Activated T-cell treated with anti-CD3 and anti-CD28 coated beads for 48 hours (primary cell): ENCODE measurements around the gene NUP62.
"Not testable (repeated sequence)": the region's sequence is repeated elsewhere in the genome, so short reads cannot be mapped to it uniquely, and the experiment has no call there.

Source experiments
- DNase-seq: peaks from one replicate; pipeline ENCODE4 v3.0.0-alpha.2; 2020; ENCODE audit warnings: low read depth

The NUP62 gene

DNA sequence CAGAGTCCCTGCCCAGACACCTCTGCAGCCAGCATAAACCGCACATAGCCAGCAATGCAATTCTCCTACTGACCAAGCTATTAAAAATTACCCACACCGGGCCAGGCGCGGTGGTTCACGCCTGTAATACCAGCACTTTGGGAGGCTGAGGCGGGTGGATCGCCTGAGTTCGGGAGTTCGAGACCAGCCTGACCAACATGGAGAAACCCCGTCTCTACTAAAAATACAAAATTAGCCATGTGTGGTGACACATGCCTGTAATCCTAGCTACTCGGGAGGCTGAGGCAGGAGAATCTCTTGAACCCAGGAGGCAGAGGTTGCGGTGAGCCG lies 4.5 kb downstream of the NUP62 start:
- not testable (repeated sequence) for DNase-seq

- DNase-seq, result no peak
Measured at GRCh38 chr19:49924004-49924880, 5.1 kb downstream of the NUP62 start.

GRCh38 chr19:49923055-49924003 lies 6.0 kb downstream of the NUP62 start:
- no peak for DNase-seq

GRCh38 chr19:49921871-49922795 lies 7.2 kb downstream of the NUP62 start:
- no peak for DNase-seq

DNA sequence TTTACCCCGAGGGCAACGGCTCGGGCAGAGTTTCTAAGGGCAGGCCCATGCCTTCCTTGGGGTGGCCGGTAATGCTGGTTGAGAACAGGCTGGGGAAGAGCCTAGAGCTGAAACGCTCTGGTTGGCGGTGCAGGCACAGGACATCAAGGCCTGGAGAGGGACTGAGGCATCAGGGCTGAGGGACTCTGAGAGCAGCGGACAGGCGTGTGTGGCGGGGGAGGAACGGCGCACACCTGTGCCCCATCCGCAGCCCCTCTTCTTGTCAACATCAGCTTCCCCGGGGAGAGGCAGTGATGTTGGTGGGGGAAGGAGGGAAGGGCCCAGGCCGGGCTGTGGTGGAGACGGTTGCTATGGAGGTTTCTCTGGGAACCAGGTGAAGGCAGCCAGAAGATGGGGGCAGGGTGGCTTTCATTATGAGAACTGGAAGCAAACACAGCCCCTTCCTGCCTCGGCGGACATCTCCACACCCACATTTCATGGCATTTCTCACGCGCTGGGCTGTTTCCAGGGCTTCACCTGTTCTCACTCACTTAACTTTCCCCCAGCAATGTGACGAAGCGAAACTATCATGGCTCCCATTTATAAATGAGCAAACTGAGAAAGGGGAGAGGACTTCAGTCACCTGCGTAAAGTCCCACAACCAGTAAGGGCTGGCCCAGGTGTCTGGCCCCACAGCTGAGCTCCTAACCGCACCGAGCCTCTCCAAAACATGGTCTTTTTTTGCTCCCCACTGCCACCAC lies 8.5 kb downstream of the NUP62 start:
- no peak for DNase-seq

DNA sequence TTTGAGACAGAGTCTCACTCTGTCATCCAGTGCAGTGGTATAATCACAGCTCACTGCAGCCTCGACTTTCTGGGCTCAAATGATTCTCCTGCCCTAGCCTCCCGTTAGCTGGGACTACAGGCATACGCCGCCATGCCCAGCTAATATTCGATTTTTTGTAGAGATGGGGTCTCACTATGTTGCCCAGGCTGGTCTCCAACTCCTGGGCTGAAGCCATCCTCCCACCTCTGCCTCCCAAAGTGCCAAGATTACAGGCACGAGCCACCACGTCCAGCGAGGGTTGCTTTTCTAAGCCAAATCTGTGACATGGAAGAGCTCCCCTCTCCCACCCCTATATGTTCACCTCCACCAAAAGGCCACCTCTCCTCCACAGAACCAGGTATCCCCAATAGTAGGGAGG lies 11.2 kb downstream of the NUP62 start:
- no peak for DNase-seq

- DNase-seq, result no peak
Measured at GRCh38 chr19:49916839-49917733, 12.2 kb downstream of the NUP62 start.

DNA sequence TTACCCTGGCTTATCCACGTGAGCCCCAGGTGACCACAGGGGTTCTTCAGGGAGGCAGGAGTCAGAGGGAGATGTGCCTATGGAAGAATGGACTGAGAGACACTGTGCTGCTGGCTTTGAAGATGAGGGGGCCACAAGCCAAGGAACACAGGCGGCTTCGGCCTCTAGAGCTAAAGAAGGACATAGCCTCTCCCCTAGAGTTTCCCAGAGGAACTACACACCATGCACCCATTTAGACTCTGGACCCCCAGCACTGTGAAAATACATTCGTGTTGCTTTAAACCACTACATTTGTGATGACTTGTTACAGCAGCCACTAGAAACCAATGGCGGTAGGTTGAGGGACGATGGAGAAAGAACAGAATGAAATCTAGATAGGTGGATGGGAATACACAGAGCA lies 14.0 kb downstream of the NUP62 start:
- no peak for DNase-seq

GRCh38 chr19:49913720-49914119 lies 15.6 kb downstream of the NUP62 start:
- no peak for DNase-seq

- no peak for DNase-seq
Measured at GRCh38 chr19:49912965-49913685, 16.2 kb downstream of the NUP62 start.

GRCh38 chr19:49911381-49912145 lies 17.7 kb downstream of the NUP62 start:
- peak; percentile 25 for DNase-seq

DNA sequence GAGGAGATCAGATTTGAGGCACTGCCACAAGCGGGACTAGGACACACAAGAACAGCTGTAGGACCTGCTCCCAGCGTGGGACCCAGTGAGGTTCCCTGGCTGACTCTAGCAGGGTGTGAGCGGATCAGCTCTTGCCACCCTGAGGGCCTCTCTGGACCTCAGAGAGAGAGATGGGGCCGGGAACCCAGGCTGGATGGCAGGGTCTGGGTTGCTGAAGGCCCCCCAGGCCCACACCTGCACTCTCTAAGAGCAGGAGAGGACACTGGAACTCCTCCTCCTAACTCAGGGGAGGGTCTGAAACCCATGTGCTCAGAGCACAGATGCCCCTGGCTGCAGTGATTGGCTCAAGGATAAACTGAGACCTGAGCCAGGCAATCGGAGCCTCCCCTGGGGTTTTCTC lies 19.1 kb downstream of the NUP62 start:
- DNase-seq, result no peak

GRCh38 chr19:49908480-49909420 lies 20.6 kb downstream of the NUP62 start:
- DNase-seq, result no peak

DNA sequence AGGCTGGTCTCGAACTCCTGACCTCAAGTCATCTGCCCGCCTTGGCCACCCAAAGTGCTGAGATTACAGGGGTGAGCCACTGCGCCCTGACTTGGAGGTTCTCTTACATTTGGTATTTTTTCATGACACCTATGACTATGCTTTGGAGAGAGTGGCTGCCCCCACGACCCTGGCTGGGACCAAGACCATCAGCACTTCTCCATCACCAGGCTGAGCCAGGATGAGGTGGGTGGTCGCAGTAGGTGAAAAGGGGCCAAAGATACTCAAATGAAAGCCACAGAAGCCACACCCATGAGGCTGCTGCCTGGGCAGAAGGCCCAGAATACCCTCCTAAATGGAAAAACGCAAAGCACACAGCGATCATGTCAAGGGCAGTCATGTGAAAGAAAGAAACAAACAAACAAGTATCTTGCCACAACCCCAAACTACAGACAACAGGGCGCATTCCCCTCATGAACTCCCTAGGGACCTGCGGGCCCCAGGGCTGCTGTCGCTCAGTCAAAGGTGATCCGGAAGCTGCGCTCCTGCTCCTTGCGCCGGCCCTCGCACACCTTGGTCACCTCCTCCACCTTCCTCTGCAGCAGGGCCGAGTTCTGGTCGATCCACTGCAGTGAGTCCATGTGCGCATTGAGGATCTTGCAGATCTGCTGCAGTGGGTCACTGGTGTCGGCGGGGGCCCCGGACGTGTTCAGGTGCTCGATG lies 21.4 kb downstream of the NUP62 start:
- DNase-seq, result no peak

- no peak for DNase-seq
Measured at GRCh38 chr19:49906879-49907564, 22.3 kb downstream of the NUP62 start.

GRCh38 chr19:49904136-49904535 lies 25.2 kb downstream of the NUP62 start:
- DNase-seq, result no peak
